HG03045 (cell line): Measurements from ENCODE around the gene ADGRD1.

Experiments
- ATAC-seq: cut with Tn5 transposase; IDR thresholded peaks from one replicate; pipeline ENCODE4 v1.9.1; 2021; ENCODE audit warnings: mild to moderate bottlenecking, moderate library complexity; ENCODE audit not compliant: unreplicated experiment

ADGRD1 gene

DNA sequence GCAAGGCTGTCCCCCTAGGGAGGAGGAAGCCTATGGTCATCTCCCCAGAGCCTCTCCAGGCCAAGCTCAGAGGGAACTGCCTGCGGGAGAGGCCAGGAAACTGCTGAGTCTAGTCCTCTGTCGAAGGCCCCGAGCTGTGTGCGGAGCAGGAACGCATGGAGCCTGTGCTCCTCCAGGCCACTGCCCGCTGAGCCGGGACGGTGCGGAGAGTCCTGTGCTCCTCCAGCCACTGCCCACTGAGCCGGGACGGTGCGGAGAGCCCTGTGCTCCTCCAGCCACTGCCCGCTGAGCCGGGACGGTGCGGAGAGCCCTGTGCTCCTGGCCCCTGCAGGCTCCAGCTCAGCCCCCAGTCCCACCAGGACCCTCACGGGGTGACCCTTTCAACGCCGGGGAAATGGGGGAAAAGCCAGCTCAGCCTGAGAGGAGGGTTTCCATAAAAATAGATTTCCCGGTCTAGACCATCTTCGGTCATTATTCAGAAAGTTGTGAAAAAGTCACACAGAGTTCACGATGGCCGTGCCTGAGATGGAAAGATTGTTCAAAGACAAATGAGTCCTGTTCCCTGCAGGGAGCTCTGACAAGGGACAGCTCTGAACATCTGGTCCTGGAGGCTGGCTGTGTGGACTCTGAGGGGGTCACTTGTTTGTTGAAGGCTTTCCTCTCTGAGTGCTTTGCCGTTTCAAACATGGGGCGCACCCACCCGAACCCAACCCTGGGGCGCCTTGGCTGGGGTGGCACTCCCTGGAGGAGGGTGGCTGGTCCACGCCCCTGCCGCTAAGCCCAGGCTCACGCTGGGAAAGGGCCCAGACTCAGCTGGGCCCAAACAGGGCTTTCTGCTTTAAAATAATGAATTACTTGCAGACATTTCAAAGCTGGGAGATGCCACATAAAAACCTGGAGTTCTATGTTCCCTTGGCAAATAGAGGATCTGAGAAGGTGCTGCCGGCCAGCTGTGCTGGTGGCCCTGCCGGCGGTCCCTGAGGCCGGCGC, 85.5 kb downstream of the ADGRD1 start:
- no peak for ATAC-seq

- no peak for ATAC-seq
These were observed 86.8 kb downstream of the ADGRD1 start for GRCh38 chr12:131040491-131040890.

- ATAC-seq: no peak
These were observed 87.7 kb downstream of the ADGRD1 start for GRCh38 chr12:131041216-131041967.

DNA sequence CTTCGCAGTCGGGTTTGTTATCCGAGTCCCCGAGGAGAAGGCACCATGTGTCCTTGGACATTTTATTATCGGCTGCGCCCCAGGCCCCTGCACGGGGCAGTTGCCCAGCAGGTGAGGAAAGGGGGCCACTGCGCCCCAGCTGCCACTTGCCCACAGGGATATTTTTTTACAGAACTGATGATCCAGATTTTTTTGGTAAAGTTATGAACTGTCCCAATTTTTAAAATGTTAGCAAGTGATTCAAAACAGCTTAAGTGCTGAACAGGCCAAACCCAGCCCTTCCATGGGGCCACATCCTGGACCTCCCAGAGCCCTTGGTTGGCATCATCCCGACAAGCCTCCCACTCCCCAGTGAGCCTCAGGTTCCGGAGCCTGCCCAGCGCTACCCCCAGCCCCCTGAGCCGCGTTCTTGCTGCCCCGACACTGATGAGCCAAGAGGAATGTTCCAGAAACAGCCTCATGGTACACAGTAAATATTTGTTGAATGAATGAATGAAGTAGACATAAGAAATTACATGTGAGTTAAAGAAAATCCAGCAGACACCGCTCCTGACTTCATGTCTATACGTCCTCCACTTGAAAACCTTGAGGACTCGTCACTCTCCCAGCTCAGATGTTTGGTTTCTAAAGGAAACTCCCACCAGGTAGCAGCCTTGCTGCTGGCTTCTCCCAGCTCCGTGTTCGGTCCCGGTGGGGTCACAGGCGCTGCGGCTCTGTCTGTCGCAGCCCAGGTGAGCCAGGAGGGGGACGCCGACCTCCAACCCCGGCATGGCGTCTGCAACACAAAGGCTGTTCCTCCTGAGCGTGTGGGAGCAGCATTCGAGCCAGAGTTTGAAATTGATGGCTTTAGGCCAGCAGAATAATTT, 88.5 kb downstream of the ADGRD1 start:
- ATAC-seq: no peak

DNA sequence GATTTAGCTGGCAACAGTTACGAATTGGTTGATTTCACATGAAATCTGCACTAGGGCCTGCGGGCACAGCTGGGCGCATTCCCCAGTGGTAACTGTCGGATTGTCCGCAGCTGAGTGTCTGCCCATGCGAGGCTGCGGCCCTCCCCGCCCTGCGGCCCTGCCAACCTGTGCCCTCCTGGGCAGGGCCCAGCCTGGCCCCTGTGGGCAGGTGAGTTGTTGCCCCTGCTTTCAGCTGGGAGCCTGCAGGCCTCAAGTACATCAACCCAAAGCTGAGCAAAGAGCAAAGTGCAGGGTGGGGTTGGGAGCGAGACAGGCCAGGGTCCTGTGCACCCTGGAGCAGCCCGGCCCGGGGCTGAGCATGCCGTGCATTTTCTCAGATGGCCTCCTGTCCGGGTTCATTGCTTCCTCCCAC, 89.1 kb downstream of the ADGRD1 start:
- ATAC-seq: no peak

- no peak for ATAC-seq
These were observed 89.7 kb downstream of the ADGRD1 start for GRCh38 chr12:131043401-131043871.

DNA sequence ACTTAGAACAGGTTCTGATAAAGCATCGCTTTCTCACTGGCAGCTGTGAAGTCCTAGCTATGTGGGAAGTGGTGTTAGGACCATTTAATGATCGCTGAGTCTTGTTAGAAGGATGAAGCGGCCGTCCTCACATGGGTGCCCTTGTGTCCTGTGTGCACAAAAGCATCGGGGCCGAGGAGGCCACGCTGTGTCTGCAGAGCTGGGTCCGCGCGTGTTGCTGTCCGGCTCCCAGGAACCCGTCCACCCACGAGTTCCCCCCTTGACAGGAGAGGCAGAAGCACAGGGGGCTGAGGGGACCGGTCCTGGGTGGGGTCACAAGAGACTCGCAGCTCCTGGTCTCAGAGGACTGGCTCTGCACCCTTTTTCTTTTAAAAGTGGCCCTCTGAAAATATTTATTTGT, 90.4 kb downstream of the ADGRD1 start:
- no peak for ATAC-seq

DNA sequence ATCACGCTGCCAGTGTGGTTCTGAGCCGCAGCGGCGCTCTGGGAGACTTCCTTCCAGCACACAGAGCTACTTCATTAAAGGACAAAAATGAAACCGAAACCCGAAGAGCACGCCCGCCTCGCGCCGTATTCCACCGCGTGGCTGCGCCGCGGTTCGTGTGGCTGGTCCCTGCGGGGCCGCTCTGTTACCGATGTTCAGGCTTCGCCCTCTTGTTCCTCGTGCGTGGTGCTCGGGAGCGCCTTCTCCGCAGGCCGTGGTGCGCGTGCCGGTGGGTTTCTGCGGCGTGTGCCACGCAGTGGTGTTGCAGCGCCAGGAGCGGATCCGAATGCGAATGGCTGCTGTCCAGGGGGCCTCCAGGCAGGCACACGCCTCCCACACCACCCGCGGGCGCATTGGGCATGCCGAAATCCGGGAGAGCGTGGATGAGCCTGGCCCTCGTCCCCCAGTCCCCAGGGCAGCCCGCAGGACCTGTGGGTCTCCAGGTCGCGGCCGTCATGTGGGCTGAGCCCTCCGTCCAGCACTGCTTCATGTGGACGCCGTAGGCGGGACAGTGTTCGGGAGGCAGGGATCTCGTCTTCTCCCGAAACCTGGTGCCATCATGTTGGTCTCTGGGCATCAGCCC, 91.2 kb downstream of the ADGRD1 start:
- ATAC-seq: no peak

- no peak for ATAC-seq
These were observed 92.2 kb downstream of the ADGRD1 start for GRCh38 chr12:131045705-131046460.

- ATAC-seq: no peak
These were observed 93.4 kb downstream of the ADGRD1 start for GRCh38 chr12:131046813-131047788.

DNA sequence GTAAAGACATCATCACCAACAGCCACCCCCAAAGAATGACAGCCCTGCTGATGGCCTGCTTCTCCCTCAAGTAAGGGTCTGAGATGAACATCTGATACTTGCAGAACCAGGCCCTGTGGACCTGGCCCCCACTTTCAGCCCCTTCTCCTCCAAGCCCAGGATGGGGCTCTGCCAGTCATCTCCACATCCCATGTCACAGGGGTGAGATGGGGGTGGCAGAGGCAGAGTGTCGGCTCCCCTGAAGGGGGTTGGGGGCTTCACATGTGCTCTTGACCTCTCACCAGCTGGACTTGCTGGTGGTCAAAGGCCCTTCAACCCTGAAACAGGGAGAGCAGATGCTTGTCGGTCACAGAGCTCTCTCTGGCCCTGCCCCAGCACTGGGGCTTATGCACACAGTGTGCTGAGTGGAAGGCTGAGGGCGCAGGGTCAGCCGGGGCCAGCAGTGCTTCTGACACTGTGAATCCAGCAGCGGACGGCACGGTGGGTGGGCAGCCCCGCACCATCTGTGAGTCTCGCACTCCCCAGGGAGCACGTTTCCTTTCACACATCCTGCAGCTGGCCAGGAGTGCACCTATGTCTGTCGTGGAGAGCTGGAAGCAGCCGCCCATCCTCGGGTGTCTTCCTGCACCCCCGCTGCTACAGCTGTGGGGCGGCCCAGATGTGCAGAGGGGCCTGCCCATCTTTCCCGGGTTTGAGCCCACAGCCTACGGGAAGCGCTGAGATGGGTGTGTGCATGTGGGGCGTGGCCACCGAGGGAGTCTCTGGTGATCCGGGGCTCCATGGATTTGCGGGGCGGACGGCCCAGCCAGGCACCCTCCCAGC, 94.3 kb downstream of the ADGRD1 start:
- ATAC-seq: no peak

DNA sequence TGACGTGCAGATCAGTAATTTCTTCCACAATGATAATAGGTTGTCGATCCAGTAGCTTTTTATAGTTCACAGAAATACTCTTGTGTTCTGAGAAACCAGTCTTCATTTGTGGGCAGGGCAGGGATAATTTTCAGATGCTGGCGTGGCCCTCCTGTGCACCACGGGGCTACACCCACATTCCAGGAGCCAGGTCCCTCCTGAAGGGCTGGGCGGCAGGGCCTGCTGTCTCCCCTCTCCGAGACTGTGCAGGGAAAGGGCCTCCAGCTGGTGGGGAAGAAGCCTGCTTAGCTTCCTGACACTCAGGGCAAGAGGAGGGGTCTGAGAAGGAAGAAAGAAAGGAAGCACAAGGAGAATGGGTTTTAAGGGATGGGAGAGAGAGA, 94.9 kb downstream of the ADGRD1 start:
- ATAC-seq: no peak

DNA sequence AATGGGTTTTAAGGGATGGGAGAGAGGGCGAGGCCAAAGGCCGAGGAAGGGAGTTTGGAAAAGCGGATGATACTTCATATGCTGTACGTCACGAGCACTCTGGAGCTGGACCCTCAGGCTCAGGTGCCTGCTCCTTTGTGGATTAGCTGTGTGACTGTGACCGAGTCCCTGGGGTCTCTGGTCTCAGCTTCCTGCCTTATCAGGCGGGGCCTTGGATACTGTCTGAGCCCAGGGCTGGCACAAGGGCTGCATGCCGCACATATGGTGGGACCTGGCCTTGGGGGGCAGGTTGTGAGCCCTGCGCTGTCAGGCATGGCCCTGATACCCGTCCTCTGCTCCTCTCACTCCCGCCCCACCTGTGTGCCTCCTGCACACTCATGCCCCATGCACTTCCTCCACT, 95.3 kb downstream of the ADGRD1 start:
- ATAC-seq: no peak

DNA sequence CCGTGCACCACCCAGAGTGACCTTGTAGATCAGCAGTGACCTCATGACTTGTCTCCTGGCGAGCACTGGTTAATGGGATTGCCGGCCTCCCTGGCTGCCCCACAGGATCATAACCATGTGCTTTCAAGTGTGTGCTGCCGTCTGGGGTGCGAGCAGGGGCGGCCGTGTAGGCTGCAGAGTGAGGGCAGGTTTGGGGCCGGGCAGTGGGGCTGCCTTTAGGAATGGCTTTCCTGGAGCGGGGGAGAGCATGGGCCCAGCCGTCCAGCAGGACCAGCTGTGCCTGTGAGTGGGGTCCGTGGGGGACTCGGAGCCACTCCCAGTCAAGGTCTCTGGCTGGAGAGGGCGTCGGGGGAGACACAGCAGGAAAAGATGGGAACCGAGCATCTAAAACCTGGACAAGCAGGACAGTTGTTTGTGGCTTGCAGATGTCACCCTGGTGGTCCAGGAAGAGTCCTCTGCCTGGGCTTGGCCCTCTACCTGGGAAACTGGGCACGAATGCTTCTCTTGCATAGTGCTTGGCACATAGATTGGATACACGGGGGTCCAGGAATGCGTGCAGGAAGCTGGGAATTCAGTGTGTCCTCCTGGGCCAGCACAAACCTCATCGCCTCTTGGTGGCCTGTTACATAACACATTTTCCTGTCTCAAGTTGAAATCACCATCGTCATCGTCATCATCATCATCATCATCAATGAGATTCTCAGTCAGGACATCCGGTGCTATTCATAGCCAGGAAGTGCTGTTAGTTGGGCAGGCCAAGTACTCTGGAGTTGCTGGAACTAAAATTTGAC, 96.0 kb downstream of the ADGRD1 start:
- no peak for ATAC-seq

DNA sequence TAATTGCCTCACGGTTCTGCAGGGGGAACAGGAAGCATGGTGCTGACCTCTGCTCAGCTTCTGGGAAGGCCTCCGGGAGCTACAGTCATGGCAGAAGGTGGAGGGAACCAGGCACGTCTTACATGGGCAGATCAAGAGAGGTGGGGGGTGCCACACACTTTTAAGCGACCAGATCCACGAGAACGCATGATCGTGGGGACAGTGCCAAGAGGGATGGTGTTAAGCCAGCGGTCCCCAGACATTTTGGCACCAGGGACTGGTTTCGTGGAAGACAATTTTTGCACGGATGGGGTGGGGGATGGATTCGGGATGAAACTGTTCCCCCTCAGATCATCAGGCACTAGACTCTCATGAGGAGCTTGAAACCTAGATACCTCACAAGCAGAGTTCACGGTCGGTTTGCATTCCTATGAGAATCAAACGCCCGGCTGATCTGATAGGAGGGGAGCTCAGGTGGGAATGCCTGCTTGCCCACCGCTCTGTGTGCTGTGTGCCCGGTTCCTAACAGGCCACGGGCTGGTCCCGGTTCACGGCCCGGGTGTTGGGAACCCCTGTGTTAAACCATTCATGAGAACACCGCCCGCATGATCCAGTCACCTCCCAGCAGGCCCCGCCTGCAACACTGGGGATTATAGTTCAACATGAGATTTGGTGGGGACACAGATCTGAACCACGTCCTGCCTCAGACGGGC, 96.9 kb downstream of the ADGRD1 start:
- no peak for ATAC-seq

DNA sequence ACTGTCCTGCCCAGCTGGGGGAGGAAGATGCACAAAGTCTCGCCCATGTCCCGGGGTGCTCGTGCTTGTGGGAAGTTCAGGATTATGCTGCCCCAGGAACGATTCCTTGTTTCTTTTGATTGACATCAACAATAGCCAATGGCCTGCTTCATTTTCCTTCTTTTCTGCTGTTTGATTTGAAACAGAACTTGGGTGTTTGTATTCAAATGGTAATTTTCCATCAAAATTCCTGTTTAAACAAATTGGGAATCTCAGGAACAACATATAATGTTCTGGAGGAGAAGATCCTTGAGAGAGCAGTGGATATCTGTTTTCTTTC, 97.4 kb downstream of the ADGRD1 start:
- no peak for ATAC-seq
